ENCODE data around the gene TMEM41A. TPM values are rescaled to one million over a fixed set of nuclear protein-coding genes. Genes with fewer than 3 reads are reported as not detected.

The TMEM41A gene
- total RNA-seq, 1 experiment from 2014 or later: 14.4 TPM

GRCh38 chr3:185460719-185461350 lies 38.0 kb downstream of the TMEM41A start:
- no peaks in the 10 kb centered on the region for H3K27me3 Mint-ChIP-seq (ENCODE audit: low read depth)
- H3K36me3 Mint-ChIP-seq: no peaks in the 10 kb centered on the region
- no peak overlapping the region for H3K27ac Mint-ChIP-seq
- POLR2A ChIA-PET: no interaction called here
- ATAC-seq: peak; percentile 30; the same call in 1 of the 2 replicates
- CTCF ChIA-PET: interaction anchor here (0.7 to 2.5 kb wide), 17 partner anchors 9 to 285 kb away, joined by 3 to 25 read pairs (median 3); partner anchors contain the start of genes LIPH and TMEM41A
- no peak for DNase-seq (ENCODE audit: low spot score)
- no peaks in the 10 kb centered on the region for H3K4me1 Mint-ChIP-seq
- TF ChIP-seq ATF6 (CRISPR knock-in tag; IDR thresholded peaks at IDR 0.05) (no peak), ERG (CRISPR knock-in tag; IDR thresholded peaks at IDR 0.05) (no peak), NFATC4 (CRISPR knock-in tag; IDR thresholded peaks at IDR 0.05) (no peak), FOXP1 (CRISPR knock-in tag; IDR thresholded peaks at IDR 0.05; ENCODE audit: borderline replicate concordance) (no peak), GABPB1 (CRISPR knock-in tag; IDR thresholded peaks at IDR 0.05) (no peak)
- H3K9me3 Mint-ChIP-seq: peaks cover 7% of the 10 kb centered on the region
- no peak overlapping the region for H3K4me3 Mint-ChIP-seq

- H3K27ac Mint-ChIP-seq: no peak overlapping the region
- no peaks in the 10 kb centered on the region for H3K27me3 Mint-ChIP-seq (ENCODE audit: low read depth)
- no peaks in the 10 kb centered on the region for H3K4me1 Mint-ChIP-seq
- H3K4me3 Mint-ChIP-seq: no peak overlapping the region
- ATAC-seq (no peak), DNase-seq (ENCODE audit: low spot score) (no peak)
- CTCF ChIA-PET: interaction anchor here (0.7 to 2.5 kb wide), 15 partner anchors 10 to 286 kb away, joined by 3 to 25 read pairs (median 3); partner anchors contain the start of genes LIPH and TMEM41A
- POLR2A ChIA-PET: no interaction called here
- peaks cover 7% of the 10 kb centered on the region for H3K9me3 Mint-ChIP-seq
- no peak for TF ChIP-seq TP53 (CRISPR knock-in tag; IDR thresholded peaks at IDR 0.05)
- TF ChIP-seq ZNF532 (CRISPR knock-in tag; IDR thresholded peaks at IDR 0.05; ENCODE audit: borderline replicate concordance): no peak
- no peak for TF ChIP-seq ZNF232 (CRISPR knock-in tag; IDR thresholded peaks at IDR 0.05)
- no peak for TF ChIP-seq E2F5 (CRISPR knock-in tag; IDR thresholded peaks at IDR 0.05)
- TF ChIP-seq ELF4 (CRISPR knock-in tag; IDR thresholded peaks at IDR 0.05; ENCODE audit: low read depth): no peak
- H3K36me3 Mint-ChIP-seq: no peaks in the 10 kb centered on the region
Observed at GRCh38 chr3:185460309-185460708, 38.5 kb downstream of the TMEM41A start.

GRCh38 chr3:185457376-185457775 lies 41.5 kb downstream of the TMEM41A start:
- Mint-ChIP-seq H3K27me3 (ENCODE audit: low read depth) (no peaks in the 10 kb centered on the region), H3K4me1 (no peaks in the 10 kb centered on the region), H3K4me3 (no peak overlapping the region), H3K36me3 (no peaks in the 10 kb centered on the region), H3K9me3 (peaks cover 7% of the 10 kb centered on the region), H3K27ac (no peak overlapping the region)
- DNase-seq (ENCODE audit: low spot score) (no peak), ATAC-seq (no peak)
- ChIA-PET CTCF (interaction anchor here (0.6 kb wide), 1 partner anchor 61 kb away, joined by 3 read pairs; no protein-coding TSS in a partner anchor), POLR2A (interaction anchor here (0.6 kb wide), 1 partner anchor 174 kb away, joined by 4 read pairs; no protein-coding TSS in a partner anchor)
- TF ChIP-seq CBFB (CRISPR knock-in tag; IDR thresholded peaks at IDR 0.05; ENCODE audit: low read depth) (no peak), PRDM15 (CRISPR knock-in tag; IDR thresholded peaks at IDR 0.05) (no peak), E2F1 (CRISPR knock-in tag; IDR thresholded peaks at IDR 0.05) (no peak), HMGXB4 (CRISPR knock-in tag; IDR thresholded peaks at IDR 0.05) (no peak), OVOL2 (CRISPR knock-in tag; IDR thresholded peaks at IDR 0.05; ENCODE audit: borderline replicate concordance) (no peak)
